Measurements from ENCODE around the gene CD300LF. TPM values are rescaled to one million over a fixed set of nuclear protein-coding genes. Genes with fewer than 3 reads are reported as not detected.

Gene CD300LF
- total RNA-seq, 1 experiment from 2014 or later: not detected

DNA sequence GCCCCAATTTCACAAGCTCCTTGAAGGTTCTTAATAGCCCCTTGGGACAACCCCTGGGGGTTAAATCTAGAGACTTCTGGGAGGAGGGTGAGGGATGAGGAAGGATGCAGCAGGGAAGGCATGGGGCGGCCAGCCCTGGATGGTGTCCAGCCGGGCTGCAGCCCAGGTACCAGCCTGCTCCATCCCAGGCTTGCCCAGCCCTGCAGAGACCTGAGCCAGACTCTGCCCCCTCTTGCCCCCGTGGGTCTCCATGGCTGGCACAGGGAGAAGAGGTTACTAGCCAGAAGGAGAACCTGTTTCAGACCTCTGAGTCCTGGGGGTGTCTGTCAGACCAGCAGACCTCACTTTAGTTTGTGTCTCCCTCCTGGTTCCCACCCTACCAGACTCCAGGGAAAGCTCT is 44.2 kb upstream of the CD300LF start:
- ATAC-seq: no peak
- H3K27ac ChIP-seq (ENCODE audit: low read length): no peak overlapping the region
- BruUV-seq (replicated peaks): no TSS peak

DNA sequence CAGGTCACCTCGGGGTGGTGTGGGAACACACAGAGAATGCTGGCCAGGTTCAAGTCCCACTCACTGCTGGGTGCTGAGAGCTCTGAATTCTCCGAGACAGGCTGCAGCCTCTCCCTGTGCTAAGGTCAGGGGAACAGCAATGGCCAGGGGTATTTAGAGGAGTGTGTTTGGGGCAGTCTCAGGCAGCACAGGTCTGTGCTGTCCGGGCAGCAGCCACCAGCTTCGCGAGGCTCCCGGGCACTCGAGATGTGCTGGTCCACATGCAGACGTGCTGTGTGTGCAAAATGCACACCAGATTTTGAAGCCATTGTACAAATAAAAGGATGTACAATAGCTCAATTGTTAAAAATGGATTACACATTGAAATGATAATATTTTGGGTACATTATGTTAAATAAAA is 42.8 kb upstream of the CD300LF start:
- peaks cover 36% of the 10 kb centered on the region for H3K4me1 ChIP-seq (ENCODE audit: insufficient read depth, low read length)
- no peak overlapping the region for H3K4me3 ChIP-seq (ENCODE audit: low read length)
- H3K9me2 ChIP-seq (replicated peaks; ENCODE audit: low read length): no peaks in the 10 kb centered on the region
- intact Hi-C loops (cut with micrococcal nuclease): no loop called here
- H3K27ac ChIP-seq (ENCODE audit: low read length): no peak overlapping the region
- peaks cover 59% of the 10 kb centered on the region for H3K79me2 ChIP-seq (ENCODE audit: low read length)
- no peaks in the 10 kb centered on the region for H3F3A ChIP-seq (ENCODE audit: low read length, unreplicated experiment)
- ChIA-PET POLR2A (ENCODE audit: unreplicated experiment) (no interaction called here), CTCF (no interaction called here)
- no peak overlapping the region for H3K4me2 ChIP-seq (ENCODE audit: low read length)
- no peak for ATAC-seq
- H3K9me3 ChIP-seq (ENCODE audit: low read length): no peaks in the 10 kb centered on the region
- 0 out of 2 replicates have a peak, but pooled peaks cover 4% of the 10 kb centered on the region for H4K20me1 ChIP-seq (ENCODE audit: low read length)
- no peak overlapping the region for H2AFZ ChIP-seq (ENCODE audit: low read length)
- TF ChIP-seq, protein P1, sequence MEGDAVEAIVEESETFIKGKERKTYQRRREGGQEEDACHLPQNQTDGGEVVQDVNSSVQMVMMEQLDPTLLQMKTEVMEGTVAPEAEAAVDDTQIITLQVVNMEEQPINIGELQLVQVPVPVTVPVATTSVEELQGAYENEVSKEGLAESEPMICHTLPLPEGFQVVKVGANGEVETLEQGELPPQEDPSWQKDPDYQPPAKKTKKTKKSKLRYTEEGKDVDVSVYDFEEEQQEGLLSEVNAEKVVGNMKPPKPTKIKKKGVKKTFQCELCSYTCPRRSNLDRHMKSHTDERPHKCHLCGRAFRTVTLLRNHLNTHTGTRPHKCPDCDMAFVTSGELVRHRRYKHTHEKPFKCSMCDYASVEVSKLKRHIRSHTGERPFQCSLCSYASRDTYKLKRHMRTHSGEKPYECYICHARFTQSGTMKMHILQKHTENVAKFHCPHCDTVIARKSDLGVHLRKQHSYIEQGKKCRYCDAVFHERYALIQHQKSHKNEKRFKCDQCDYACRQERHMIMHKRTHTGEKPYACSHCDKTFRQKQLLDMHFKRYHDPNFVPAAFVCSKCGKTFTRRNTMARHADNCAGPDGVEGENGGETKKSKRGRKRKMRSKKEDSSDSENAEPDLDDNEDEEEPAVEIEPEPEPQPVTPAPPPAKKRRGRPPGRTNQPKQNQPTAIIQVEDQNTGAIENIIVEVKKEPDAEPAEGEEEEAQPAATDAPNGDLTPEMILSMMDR (conservative IDR thresholded peaks at IDR 0.05; ENCODE audit: low read depth, low read length): no peak
- TF ChIP-seq EZH2phosphoT487 (IDR thresholded peaks at IDR 0.05; ENCODE audit: borderline replicate concordance, low read length) (no peak), EZH2 (IDR thresholded peaks at IDR 0.05; ENCODE audit: low read length, unreplicated experiment) (no peak)
- no peaks in the 10 kb centered on the region for H3K36me3 ChIP-seq (ENCODE audit: low read depth, low read length)
- no peaks in the 10 kb centered on the region for H3K27me3 ChIP-seq (ENCODE audit: low read length)
- DNase-seq: no peak
- no peak overlapping the region for H3K9ac ChIP-seq (ENCODE audit: low read length)
- BruUV-seq (replicated peaks): no TSS peak

More for the DNA sequence above, 44.2 kb upstream of the CD300LF start:
- Histone ChIP-seq H3K27me3 (ENCODE audit: low read length) (no peaks in the 10 kb centered on the region), H4K20me1 (ENCODE audit: low read length) (0 out of 2 replicates have a peak, but pooled peaks cover 4% of the 10 kb centered on the region), H3K4me3 (ENCODE audit: low read length) (no peak overlapping the region), H3K9ac (ENCODE audit: low read length) (no peak overlapping the region), H3K4me2 (ENCODE audit: low read length) (no peak overlapping the region), H2AFZ (ENCODE audit: low read length) (no peak overlapping the region), H3K9me2 (replicated peaks; ENCODE audit: low read length) (no peaks in the 10 kb centered on the region), H3K9me3 (ENCODE audit: low read length) (no peaks in the 10 kb centered on the region), H3F3A (ENCODE audit: low read length, unreplicated experiment) (no peaks in the 10 kb centered on the region), H3K79me2 (ENCODE audit: low read length) (peaks cover 47% of the 10 kb centered on the region), H3K36me3 (ENCODE audit: low read depth, low read length) (no peaks in the 10 kb centered on the region), H3K4me1 (ENCODE audit: insufficient read depth, low read length) (peaks cover 31% of the 10 kb centered on the region)
- POLR2A ChIA-PET (ENCODE audit: unreplicated experiment): no interaction called here
- CTCF ChIA-PET: interaction anchor here (0.6 kb wide), 1 partner anchor 11 kb away, joined by 4 read pairs; no protein-coding TSS in a partner anchor
- DNase-seq: no peak
- TF ChIP-seq EZH2 (IDR thresholded peaks at IDR 0.05; ENCODE audit: low read length, unreplicated experiment) (no peak), EZH2phosphoT487 (IDR thresholded peaks at IDR 0.05; ENCODE audit: borderline replicate concordance, low read length) (no peak)
- TF ChIP-seq, protein P1 (conservative IDR thresholded peaks at IDR 0.05; ENCODE audit: low read depth, low read length): no peak
- intact Hi-C loops (cut with micrococcal nuclease): no loop called here

DNA sequence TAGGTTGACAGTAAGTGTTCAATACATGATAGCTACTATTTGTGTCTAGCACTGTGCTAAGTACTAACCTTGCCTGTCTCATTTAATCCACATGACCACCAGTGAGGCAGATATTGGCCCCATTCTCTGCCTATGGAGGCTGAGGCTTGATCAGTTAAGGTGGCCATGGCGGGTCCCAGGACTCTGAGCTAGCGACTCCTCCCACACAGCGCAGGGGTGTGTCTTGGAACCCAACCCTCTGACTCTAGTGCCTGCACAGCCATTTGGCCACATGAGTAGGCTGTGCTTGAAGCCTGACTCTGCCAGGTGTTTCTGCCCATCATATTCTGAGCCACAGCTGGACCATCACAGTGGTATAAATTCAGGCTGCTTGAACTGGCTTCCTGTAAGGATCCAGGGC is 42.1 kb upstream of the CD300LF start:
- DNase-seq (no peak), ATAC-seq (no peak)
- Histone ChIP-seq H4K20me1 (ENCODE audit: low read length) (peaks cover 10% of the 10 kb centered on the region; the same call in 1 of the 2 replicates), H3F3A (ENCODE audit: low read length, unreplicated experiment) (no peaks in the 10 kb centered on the region), H3K27ac (ENCODE audit: low read length) (no peak overlapping the region), H3K9ac (ENCODE audit: low read length) (no peak overlapping the region), H3K4me3 (ENCODE audit: low read length) (no peak overlapping the region), H3K79me2 (ENCODE audit: low read length) (peaks cover 60% of the 10 kb centered on the region), H3K36me3 (ENCODE audit: low read depth, low read length) (no peaks in the 10 kb centered on the region), H3K27me3 (ENCODE audit: low read length) (no peaks in the 10 kb centered on the region), H3K4me1 (ENCODE audit: insufficient read depth, low read length) (peaks cover 36% of the 10 kb centered on the region), H2AFZ (ENCODE audit: low read length) (no peak overlapping the region), H3K4me2 (ENCODE audit: low read length) (no peak overlapping the region), H3K9me2 (replicated peaks; ENCODE audit: low read length) (no peaks in the 10 kb centered on the region), H3K9me3 (ENCODE audit: low read length) (no peaks in the 10 kb centered on the region)
- POLR2A ChIA-PET (ENCODE audit: unreplicated experiment): no interaction called here
- intact Hi-C loops (cut with micrococcal nuclease): no loop called here
- BruUV-seq (replicated peaks): no TSS peak
- TF ChIP-seq, protein P1 (conservative IDR thresholded peaks at IDR 0.05; ENCODE audit: low read depth, low read length): no peak
- TF ChIP-seq EZH2phosphoT487 (IDR thresholded peaks at IDR 0.05; ENCODE audit: borderline replicate concordance, low read length): no peak
- TF ChIP-seq EZH2 (IDR thresholded peaks at IDR 0.05; ENCODE audit: low read length, unreplicated experiment): no peak
- CTCF ChIA-PET: no interaction called here

Measured in PC-3 (cell line).